Measurements from ENCODE around the gene SNUPN. TPM values are rescaled to one million over a fixed set of nuclear protein-coding genes. Genes with fewer than 3 reads are reported as not detected.

The SNUPN gene
- total RNA-seq, 2 donors from 2014 or later, result 17.2 to 26.4 TPM

- H3K36me3 ChIP-seq (ENCODE audit: control insufficient read depth, insufficient read depth, low read length), result peaks cover 18% of the 10 kb centered on the region
- DNase-seq, result peak; percentile 47
- Mint-ChIP-seq H3K9me3 (no peaks in the 10 kb centered on the region), H3K36me3 (ENCODE audit: low read depth) (peaks cover 27% of the 10 kb centered on the region), H3K4me1 (peaks cover 20% of the 10 kb centered on the region), H3K27me3 (ENCODE audit: insufficient read depth) (no peaks in the 10 kb centered on the region), H3K4me3 (no peak overlapping the region), H3K27ac (peak overlapping the region; percentile 22)
- no peaks in the 10 kb centered on the region for H3K9me3 ChIP-seq (ENCODE audit: control insufficient read depth, low read length)
- TF ChIP-seq, protein P1, sequence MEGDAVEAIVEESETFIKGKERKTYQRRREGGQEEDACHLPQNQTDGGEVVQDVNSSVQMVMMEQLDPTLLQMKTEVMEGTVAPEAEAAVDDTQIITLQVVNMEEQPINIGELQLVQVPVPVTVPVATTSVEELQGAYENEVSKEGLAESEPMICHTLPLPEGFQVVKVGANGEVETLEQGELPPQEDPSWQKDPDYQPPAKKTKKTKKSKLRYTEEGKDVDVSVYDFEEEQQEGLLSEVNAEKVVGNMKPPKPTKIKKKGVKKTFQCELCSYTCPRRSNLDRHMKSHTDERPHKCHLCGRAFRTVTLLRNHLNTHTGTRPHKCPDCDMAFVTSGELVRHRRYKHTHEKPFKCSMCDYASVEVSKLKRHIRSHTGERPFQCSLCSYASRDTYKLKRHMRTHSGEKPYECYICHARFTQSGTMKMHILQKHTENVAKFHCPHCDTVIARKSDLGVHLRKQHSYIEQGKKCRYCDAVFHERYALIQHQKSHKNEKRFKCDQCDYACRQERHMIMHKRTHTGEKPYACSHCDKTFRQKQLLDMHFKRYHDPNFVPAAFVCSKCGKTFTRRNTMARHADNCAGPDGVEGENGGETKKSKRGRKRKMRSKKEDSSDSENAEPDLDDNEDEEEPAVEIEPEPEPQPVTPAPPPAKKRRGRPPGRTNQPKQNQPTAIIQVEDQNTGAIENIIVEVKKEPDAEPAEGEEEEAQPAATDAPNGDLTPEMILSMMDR (conservative IDR thresholded peaks at IDR 0.05), result no peak
- no peak overlapping the region for H3K4me3 ChIP-seq (ENCODE audit: low read length)
- H3K27me3 ChIP-seq (ENCODE audit: control insufficient read depth, insufficient read depth, low read length, poor library complexity, severe bottlenecking), result no peaks in the 10 kb centered on the region
- H3K27ac ChIP-seq (ENCODE audit: low read depth, low read length), result no peak overlapping the region
- WGBS, 2 experiments (ENCODE audit: insufficient coverage in 1 of 2, insufficient read length in 1 of 2), result 88 to 100% methylated on average over 3 to 5 of the region's 5 CpGs
- peaks cover 4% of the 10 kb centered on the region for H3K4me1 ChIP-seq (ENCODE audit: control insufficient read depth, insufficient read depth, low read length)
- no peak overlapping the region for H3K9ac ChIP-seq (ENCODE audit: extremely low read depth, low read length, poor library complexity, severe bottlenecking)
Observed at GRCh38 chr15:75573648-75574384, 51.7 kb downstream of the SNUPN start.

GRCh38 chr15:75570126-75570845, 55.2 kb downstream of the SNUPN start:
- TF ChIP-seq, protein P1 (conservative IDR thresholded peaks at IDR 0.05), result no peak
- peaks cover 30% of the 10 kb centered on the region for H3K36me3 ChIP-seq (ENCODE audit: control insufficient read depth, insufficient read depth, low read length)
- no peak for DNase-seq
- no peaks in the 10 kb centered on the region for H3K27me3 Mint-ChIP-seq (ENCODE audit: insufficient read depth)
- peaks cover 7% of the 10 kb centered on the region for H3K4me1 ChIP-seq (ENCODE audit: control insufficient read depth, insufficient read depth, low read length)
- peaks cover 25% of the 10 kb centered on the region for H3K36me3 Mint-ChIP-seq (ENCODE audit: low read depth)
- WGBS, 2 experiments (ENCODE audit: insufficient coverage in 1 of 2, insufficient read length in 1 of 2), result 94 to 98% methylated on average over 6 to 8 of the region's 8 CpGs
- H3K4me3 Mint-ChIP-seq, result no peak overlapping the region
- H3K27me3 ChIP-seq (ENCODE audit: control insufficient read depth, insufficient read depth, low read length, poor library complexity, severe bottlenecking), result no peaks in the 10 kb centered on the region
- no peaks in the 10 kb centered on the region for H3K9me3 ChIP-seq (ENCODE audit: control insufficient read depth, low read length)
- peak overlapping the region; percentile 30 for H3K27ac Mint-ChIP-seq
- H3K27ac ChIP-seq (ENCODE audit: low read depth, low read length), result no peak overlapping the region
- no peak overlapping the region for H3K9ac ChIP-seq (ENCODE audit: extremely low read depth, low read length, poor library complexity, severe bottlenecking)
- no peak overlapping the region for H3K4me3 ChIP-seq (ENCODE audit: low read length)
- no peaks in the 10 kb centered on the region for H3K9me3 Mint-ChIP-seq
- peaks cover 18% of the 10 kb centered on the region for H3K4me1 Mint-ChIP-seq

DNA sequence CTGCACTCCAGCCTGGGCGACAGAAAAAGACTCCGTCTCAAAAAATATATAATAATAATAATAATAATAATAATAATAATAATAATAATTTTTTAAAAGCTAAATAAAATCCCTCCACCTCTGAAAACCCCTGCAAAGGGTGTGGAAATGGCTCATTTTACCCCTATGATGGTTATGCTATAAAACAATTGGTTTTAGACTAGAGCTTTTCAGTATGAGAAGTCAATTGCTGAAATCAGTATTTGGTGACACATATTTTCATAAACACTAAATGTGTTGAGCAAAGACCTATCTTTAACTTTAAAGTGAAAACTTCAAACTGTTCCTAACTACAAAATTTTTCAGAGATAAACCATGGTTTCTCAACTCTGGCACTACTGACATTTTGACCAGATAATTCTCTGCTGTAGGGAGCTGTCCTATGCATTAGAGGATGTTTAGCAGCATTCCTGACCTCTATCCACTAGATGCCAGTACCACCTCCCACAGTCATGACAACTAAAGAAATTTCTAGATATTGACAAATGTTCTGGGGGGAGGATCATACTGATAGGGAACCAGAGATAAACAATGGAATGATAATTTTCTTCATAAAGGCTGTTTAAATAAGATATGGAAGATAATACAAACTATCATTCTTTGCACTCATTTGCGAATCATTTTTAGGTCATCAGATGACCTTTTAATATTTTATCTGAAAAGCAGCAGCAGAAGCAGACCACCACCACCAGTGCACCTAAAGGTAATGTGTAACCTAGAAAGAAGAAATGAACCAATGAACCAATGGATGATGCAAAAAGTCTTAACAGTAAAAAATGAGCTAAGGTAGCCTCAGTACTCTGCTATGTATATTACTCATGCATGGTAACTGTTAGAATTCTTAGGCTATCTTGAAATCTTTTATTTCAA, 60.2 kb downstream of the SNUPN start:
- WGBS, 2 experiments (ENCODE audit: insufficient coverage in 1 of 2, insufficient read length in 1 of 2), result 78% methylated on average over 1 of the region's 3 CpGs; no CpG with 5 or more reads in 1 of the 2 experiments
- Histone ChIP-seq H3K9me3 (ENCODE audit: control insufficient read depth, low read length) (no peaks in the 10 kb centered on the region), H3K27ac (ENCODE audit: low read depth, low read length) (no peak overlapping the region)

More for the DNA sequence above, 60.2 kb downstream of the SNUPN start:
- no peak overlapping the region for H3K27ac Mint-ChIP-seq
- H3K27me3 Mint-ChIP-seq (ENCODE audit: insufficient read depth), result no peaks in the 10 kb centered on the region
- Histone ChIP-seq H3K9ac (ENCODE audit: extremely low read depth, low read length, poor library complexity, severe bottlenecking) (no peak overlapping the region), H3K4me3 (ENCODE audit: low read length) (no peak overlapping the region), H3K27me3 (ENCODE audit: control insufficient read depth, insufficient read depth, low read length, poor library complexity, severe bottlenecking) (no peaks in the 10 kb centered on the region), H3K4me1 (ENCODE audit: control insufficient read depth, insufficient read depth, low read length) (peaks cover 5% of the 10 kb centered on the region), H3K36me3 (ENCODE audit: control insufficient read depth, insufficient read depth, low read length) (peaks cover 36% of the 10 kb centered on the region)
- no peak for DNase-seq
- H3K4me1 Mint-ChIP-seq, result peaks cover 4% of the 10 kb centered on the region
- TF ChIP-seq, protein P1 (conservative IDR thresholded peaks at IDR 0.05), result no peak
- H3K4me3 Mint-ChIP-seq, result no peak overlapping the region
- no peaks in the 10 kb centered on the region for H3K9me3 Mint-ChIP-seq
- peaks cover 37% of the 10 kb centered on the region for H3K36me3 Mint-ChIP-seq (ENCODE audit: low read depth)

Measured in endodermal cell (in vitro differentiated cells).